Lower lobe of right lung (tissue), 2 donors: ENCODE data around the gene PGPEP1. TPM values are rescaled to one million over a fixed set of nuclear protein-coding genes. Genes with fewer than 3 reads are reported as not detected.

ENCODE experiments used
- ATAC-seq, 2 donors: fragments of 200-7000 bp; cut with Tn5 transposase; one replicate each; pipeline ENCODE4 v1.9.1; 2020 to 2022; ENCODE audit warnings: mild to moderate bottlenecking in 2 of 2, moderate library complexity in 2 of 2
- DNase-seq: peaks from one replicate; pipeline ENCODE4 v3.0.0-alpha.2; 2020
- H3K27ac ChIP-seq: fragments of 200-600 bp; one replicate; pipeline ENCODE4 v1.8.0; 2022
- H3K27me3 ChIP-seq: fragments of 200-600 bp; one replicate; pipeline ENCODE4 v1.8.0; 2022; ENCODE audit warnings: low read depth
- H3K36me3 ChIP-seq: fragments of 200-600 bp; one replicate; pipeline ENCODE4 v1.8.0; 2022; ENCODE audit warnings: mild to moderate bottlenecking
- H3K4me1 ChIP-seq: fragments of 200-600 bp; one replicate; pipeline ENCODE4 v1.8.0; 2022
- H3K4me3 ChIP-seq: fragments of 200-600 bp; one replicate; pipeline ENCODE4 v1.8.0; 2022; ENCODE audit warnings: mild to moderate bottlenecking
- H3K9me3 ChIP-seq: fragments of 200-600 bp; one replicate; pipeline ENCODE4 v1.8.0; 2022
- CTCF ChIP-seq: fragments of 200-600 bp; IDR thresholded peaks from one replicate; pipeline ENCODE4 v1.8.0; 2022; ENCODE audit warnings: antibody characterized with exemption, mild to moderate bottlenecking
- intact Hi-C: fragments of 100-400 bp; cut with DNase I; formaldehyde crosslinking; loops from one replicate; pipeline ENCODE4 v1.11.0; 2022
- total RNA-seq: library from RNA; stranded (reverse); fragmentation: NEBNext Ultra II Directional; extraction: Animal tissue kit (Norgen Biotek cat#: 25700); gene quantifications from one replicate; pipeline ENCODE4 v1.2.1, GENCODE V29; 2021
- donor health status: DM: no; HTN: yes; CAD: no; lungs with severe emphysema.

The PGPEP1 gene
- total RNA-seq, 1 donor from 2014 or later, result 40.9 TPM

- peak; percentile 100 for TF ChIP-seq CTCF
- Histone ChIP-seq H3K27me3 (no peaks in the 10 kb centered on the region), H3K36me3 (peaks cover 7% of the 10 kb centered on the region), H3K27ac (peak overlapping the region; percentile 64), H3K4me3 (peak overlapping the region; percentile 53), H3K4me1 (peaks cover 48% of the 10 kb centered on the region), H3K9me3 (no peaks in the 10 kb centered on the region)
- peak; percentile 91 for DNase-seq
- peak; percentile 80 to 88 for ATAC-seq
- intact Hi-C loops, result no loop called here
These were observed 47.9 kb downstream of the PGPEP1 start for GRCh38 chr19:18388100-18388959.

- DNase-seq (no peak), ATAC-seq (no peak)
- H3K27ac ChIP-seq, result peak overlapping the region; percentile 64
- no peak for TF ChIP-seq CTCF
- H3K4me1 ChIP-seq, result peaks cover 50% of the 10 kb centered on the region
- peaks cover 7% of the 10 kb centered on the region for H3K36me3 ChIP-seq
- H3K4me3 ChIP-seq, result peak overlapping the region; percentile 53
- intact Hi-C loops, result no loop called here
- H3K9me3 ChIP-seq, result no peaks in the 10 kb centered on the region
- no peaks in the 10 kb centered on the region for H3K27me3 ChIP-seq
These were observed 48.7 kb downstream of the PGPEP1 start for GRCh38 chr19:18388960-18389725.

GRCh38 chr19:18389726-18390064, 49.3 kb downstream of the PGPEP1 start:
- no peak for ATAC-seq
- no peak for DNase-seq
- no peak overlapping the region for H3K27ac ChIP-seq
- H3K4me1 ChIP-seq, result peaks cover 50% of the 10 kb centered on the region
- H3K9me3 ChIP-seq, result no peaks in the 10 kb centered on the region
- intact Hi-C loops, result loop anchor here (10.0 kb wide), 1 partner anchor 45 kb away; the partner anchor contains the start of gene PGPEP1
- H3K36me3 ChIP-seq, result peaks cover 7% of the 10 kb centered on the region
- no peak overlapping the region for H3K4me3 ChIP-seq
- H3K27me3 ChIP-seq, result no peaks in the 10 kb centered on the region
- TF ChIP-seq CTCF, result no peak

- DNase-seq (no peak), ATAC-seq (no peak)
- intact Hi-C loops, result loop anchor here (10.0 kb wide), 1 partner anchor 45 kb away; the partner anchor contains the start of gene PGPEP1
- H3K9me3 ChIP-seq, result no peaks in the 10 kb centered on the region
- no peak for TF ChIP-seq CTCF
- H3K4me3 ChIP-seq, result no peak overlapping the region
- peaks cover 50% of the 10 kb centered on the region for H3K4me1 ChIP-seq
- H3K27me3 ChIP-seq, result no peaks in the 10 kb centered on the region
- no peak overlapping the region for H3K27ac ChIP-seq
- peaks cover 7% of the 10 kb centered on the region for H3K36me3 ChIP-seq
These were observed 49.9 kb downstream of the PGPEP1 start for GRCh38 chr19:18390065-18390907.

- no peak for DNase-seq
- Histone ChIP-seq H3K36me3 (peaks cover 7% of the 10 kb centered on the region), H3K4me1 (peaks cover 40% of the 10 kb centered on the region), H3K4me3 (no peak overlapping the region), H3K27ac (no peak overlapping the region), H3K9me3 (no peaks in the 10 kb centered on the region), H3K27me3 (peaks cover 5% of the 10 kb centered on the region)
- TF ChIP-seq CTCF, result no peak
- no peak for ATAC-seq
- intact Hi-C loops, result loop anchor here (10.0 kb wide), 1 partner anchor 47 kb away; the partner anchor contains the start of gene PGPEP1
These were observed 51.2 kb downstream of the PGPEP1 start for GRCh38 chr19:18391509-18392075.
